GM23338 (cell line): ENCODE data around the gene BAHCC1. TPM values are rescaled to one million over a fixed set of nuclear protein-coding genes. Genes with fewer than 3 reads are reported as not detected.

ENCODE experiments used
- ATAC-seq: fragments of 200-7000 bp; cut with Tn5 transposase; 3 replicates; pipeline ENCODE4 v1.9.1; 2020
- DNase-seq: peaks from one replicate; pipeline ENCODE4 v3.0.0-alpha.2; 2015; ENCODE audit warnings: low spot score
- H2AFZ ChIP-seq: fragments of 200-600 bp; sonication (generic); 2 replicates; pipeline ENCODE4 v1.8.0; 2016; ENCODE audit warnings: antibody characterized with exemption, mild to moderate bottlenecking, moderate library complexity
- H3F3A ChIP-seq: fragments of 200-600 bp; sonication (generic); replicated peaks from 2 replicates; pipeline ENCODE4 v1.8.0; 2017; ENCODE audit warnings: antibody characterized with exemption, mixed run types, low read depth
- H3K27ac ChIP-seq: fragments of 200-600 bp; sonication (generic); 2 replicates; pipeline ENCODE4 v1.6.1; 2016; ENCODE audit warnings: low read depth
- H3K27me3 ChIP-seq: fragments of 200-600 bp; sonication (generic); 2 replicates; pipeline ENCODE4 v1.8.0; 2016; ENCODE audit warnings: mild to moderate bottlenecking, mixed run types, moderate library complexity; ENCODE audit not compliant: insufficient read depth
- H3K36me3 ChIP-seq: fragments of 200-600 bp; sonication (generic); 2 replicates; pipeline ENCODE4 v1.8.0; 2016; ENCODE audit warnings: mild to moderate bottlenecking; ENCODE audit not compliant: insufficient read depth
- H3K4me1 ChIP-seq: fragments of 200-600 bp; sonication (generic); 2 replicates; pipeline ENCODE4 v1.8.0; 2016; ENCODE audit warnings: mild to moderate bottlenecking, moderate library complexity; ENCODE audit not compliant: insufficient read depth
- H3K4me2 ChIP-seq: fragments of 200-600 bp; sonication (generic); 2 replicates; pipeline ENCODE4 v1.7.1; 2017; ENCODE audit warnings: mixed run types
- H3K4me3 ChIP-seq: fragments of 200-600 bp; sonication (generic); 2 replicates; pipeline ENCODE4 v1.6.1; 2016; ENCODE audit warnings: mixed run types
- H3K79me2 ChIP-seq: fragments of 200-600 bp; sonication (generic); replicated peaks from 2 replicates; pipeline ENCODE4 v1.8.0; 2017; ENCODE audit warnings: mild to moderate bottlenecking; ENCODE audit not compliant: insufficient read depth
- H3K9me2 ChIP-seq: fragments of 200-600 bp; sonication (generic); 2 replicates; pipeline ENCODE4 v1.8.0; 2017; ENCODE audit not compliant: insufficient read depth
- H4K20me1 ChIP-seq: fragments of 200-600 bp; sonication (generic); replicated peaks from 2 replicates; pipeline ENCODE4 v1.8.0; 2017; ENCODE audit warnings: mild to moderate bottlenecking; ENCODE audit not compliant: insufficient read depth
- H3K27ac Mint-ChIP-seq: 2 replicates; pipeline ENCODE4 v1.8.0; 2020; ENCODE audit warnings: inconsistent platforms, mild to moderate bottlenecking, moderate library complexity, mixed read lengths
- H3K27me3 Mint-ChIP-seq: 3 replicates; pipeline ENCODE4 v1.8.0; 2022; ENCODE audit warnings: low read depth, mild to moderate bottlenecking, moderate library complexity, mixed read lengths, inconsistent platforms; ENCODE audit not compliant: insufficient read depth, poor library complexity
- H3K36me3 Mint-ChIP-seq: 3 replicates; pipeline ENCODE4 v1.8.0; 2021; ENCODE audit warnings: low read depth, mild to moderate bottlenecking, inconsistent platforms, moderate library complexity, mixed read lengths
- H3K4me1 Mint-ChIP-seq: 3 replicates; pipeline ENCODE4 v1.8.0; 2020; ENCODE audit warnings: mild to moderate bottlenecking, inconsistent platforms, mixed read lengths
- H3K4me3 Mint-ChIP-seq: 3 replicates; pipeline ENCODE4 v1.8.0; 2021; ENCODE audit warnings: moderate library complexity, mild to moderate bottlenecking, inconsistent platforms, mixed read lengths
- H3K9me3 Mint-ChIP-seq: 3 replicates; pipeline ENCODE4 v1.8.0; 2020; ENCODE audit warnings: moderate library complexity, mild to moderate bottlenecking, inconsistent platforms, mixed read lengths
- CREB1 ChIP-seq: fragments of 250-450 bp; sonication (Bioruptor Pico); IDR thresholded peaks from 2 replicates; pipeline ENCODE4 v1.5.0; 2020; ENCODE audit warnings: low read depth, mild to moderate bottlenecking, moderate library complexity
- EZH2 ChIP-seq: fragments of 200-600 bp; sonication (generic); IDR thresholded peaks from one replicate; pipeline ENCODE4 v1.8.0; 2017; ENCODE audit warnings: antibody characterized with exemption, mild to moderate bottlenecking, low read depth; ENCODE audit not compliant: unreplicated experiment
- EZH2phosphoT487 ChIP-seq: fragments of 200-600 bp; sonication (generic); IDR thresholded peaks from one replicate; pipeline ENCODE4 v1.8.1; 2018; ENCODE audit warnings: antibody characterized with exemption; ENCODE audit not compliant: unreplicated experiment
- JUNB ChIP-seq: IDR thresholded peaks from one replicate; pipeline ENCODE4 v1.6.1; 2016; ENCODE audit warnings: antibody characterized with exemption; ENCODE audit not compliant: unreplicated experiment
- NANOG ChIP-seq: IDR thresholded peaks from 2 replicates; pipeline ENCODE4 v1.6.1; 2016; ENCODE audit warnings: antibody characterized with exemption, borderline replicate concordance
- POLR2AphosphoS5 ChIP-seq: IDR thresholded peaks from 2 replicates; pipeline ENCODE4 v1.6.1; 2016; ENCODE audit warnings: antibody characterized with exemption, low read depth
- STAT1 ChIP-seq: IDR thresholded peaks from one replicate; pipeline ENCODE4 v1.6.1; 2016; ENCODE audit warnings: antibody characterized with exemption; ENCODE audit not compliant: unreplicated experiment
- ZNF114 ChIP-seq: fragments of 250-450 bp; sonication (Bioruptor Pico); IDR thresholded peaks from 2 replicates; pipeline ENCODE4 v1.5.0; 2020; ENCODE audit warnings: mild to moderate bottlenecking, moderate library complexity
- ZNF331 ChIP-seq: fragments of 250-450 bp; sonication (Bioruptor Pico); IDR thresholded peaks from 2 replicates; pipeline ENCODE4 v1.5.0; 2020; ENCODE audit warnings: low read depth, mild to moderate bottlenecking, moderate library complexity
- polyA plus RNA-seq: library from polyadenylated mRNA; unstranded; fragments of >200 nt; fragmentation: Nextera tagmentation; extraction: Ambion mirVana; gene quantifications from 2 replicates; pipeline ENCODE4 v1.2.1, GENCODE V29; 2016
- total RNA-seq: library from RNA; depleted of rRNA; stranded (reverse); fragments of >200 nt; shearing (Covaris generic); gene quantifications from 2 replicates; pipeline ENCODE4 v1.2.3, GENCODE V29; 2014
- TF ChIP-seq, protein P1 (sequence below): fragments of 250-450 bp; sonication (Bioruptor Pico); IDR thresholded peaks from 2 replicates; pipeline ENCODE4 v1.5.0; 2020; ENCODE audit warnings: mild to moderate bottlenecking, moderate library complexity
- TF ChIP-seq, protein P2 (sequence below): IDR thresholded peaks from 2 replicates; pipeline ENCODE4 v1.6.1; 2016; ENCODE audit warnings: antibody characterized with exemption
- TF ChIP-seq, protein P3 (sequence below), 2 experiments: fragments of 200-600 bp in 1 of 2; sonication (generic) in 1 of 2; conservative IDR thresholded peaks; 2 replicates each; pipeline versions ENCODE4 v1.5.1 to v1.6.1; 2016 to 2017; ENCODE audit warnings: antibody characterized with exemption in 2 of 2, low read depth in 2 of 2, mild to moderate bottlenecking in 2 of 2, moderate library complexity in 1 of 2
- TF ChIP-seq, protein P4 (sequence below): IDR thresholded peaks from one replicate; pipeline ENCODE4 v1.6.1; 2018; ENCODE audit warnings: antibody characterized with exemption; ENCODE audit not compliant: unreplicated experiment

The BAHCC1 gene
- total and polyA plus RNA-seq, 2 experiments from 2014 or later = 0.24 to 1.1 TPM

DNA sequence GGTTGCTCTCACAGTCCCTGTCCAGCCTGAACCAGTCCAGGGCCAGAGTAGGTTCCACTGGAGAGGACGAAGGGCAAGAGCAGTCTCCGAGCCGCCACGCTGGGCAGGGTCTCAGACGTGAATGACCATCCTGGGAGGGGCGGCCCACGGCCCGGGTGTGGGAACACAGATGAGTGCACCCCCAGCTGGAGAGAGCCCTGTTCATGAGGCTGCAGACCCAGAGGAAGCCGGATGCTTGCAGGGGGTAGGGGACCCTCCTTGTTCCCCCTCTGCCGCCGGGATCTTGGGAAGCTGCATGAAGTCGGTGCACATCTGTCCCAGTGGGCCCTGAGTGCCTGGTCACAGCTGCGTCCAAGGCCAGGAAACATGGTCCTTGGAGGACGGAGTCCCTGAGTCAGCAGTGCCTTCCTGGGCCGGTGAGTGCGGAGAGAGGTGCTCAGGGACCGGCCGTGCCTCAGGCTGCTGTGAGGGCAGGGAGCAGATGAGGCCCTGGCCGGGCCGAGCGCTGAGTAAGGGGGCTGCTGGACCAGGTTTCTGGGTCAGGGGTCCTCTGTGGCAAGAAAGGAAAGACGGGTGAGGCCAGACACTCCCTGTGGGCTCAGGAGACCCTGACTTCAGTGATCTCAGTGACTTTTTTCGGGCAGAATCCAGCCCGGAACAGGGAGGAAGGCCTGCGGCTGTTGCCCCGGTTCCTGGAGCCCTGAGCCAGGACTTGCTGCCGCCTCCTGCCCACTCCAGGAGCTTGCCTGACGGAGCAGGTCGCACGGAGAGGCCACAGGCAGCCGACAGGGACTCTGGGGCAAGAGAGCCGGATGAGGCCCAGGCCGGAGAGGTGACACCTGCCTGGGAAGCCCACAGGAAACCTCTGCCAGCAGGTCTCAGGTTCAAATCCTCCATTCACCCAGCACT is 71.6 kb downstream of the BAHCC1 start:
- H3K4me3 ChIP-seq = no peak overlapping the region
- no peaks in the 10 kb centered on the region for H3K9me2 ChIP-seq
- ATAC-seq = peak; percentile 33
- no peaks in the 10 kb centered on the region for H3K4me1 ChIP-seq
- H3K27ac ChIP-seq = no peak overlapping the region
- Mint-ChIP-seq H3K36me3 (no peaks in the 10 kb centered on the region), H3K27ac (no peak overlapping the region; the same call in 1 of the 2 replicates), H3K4me1 (peaks cover 4% of the 10 kb centered on the region; the same call in 2 of the 3 replicates), H3K4me3 (no peak overlapping the region), H3K27me3 (peaks cover 4% of the 10 kb centered on the region), H3K9me3 (no peaks in the 10 kb centered on the region; the same call in 2 of the 3 replicates)
- no peak for TF ChIP-seq STAT1
- no peak for TF ChIP-seq ZNF114 (CRISPR knock-in tag)
- TF ChIP-seq, protein P1, sequence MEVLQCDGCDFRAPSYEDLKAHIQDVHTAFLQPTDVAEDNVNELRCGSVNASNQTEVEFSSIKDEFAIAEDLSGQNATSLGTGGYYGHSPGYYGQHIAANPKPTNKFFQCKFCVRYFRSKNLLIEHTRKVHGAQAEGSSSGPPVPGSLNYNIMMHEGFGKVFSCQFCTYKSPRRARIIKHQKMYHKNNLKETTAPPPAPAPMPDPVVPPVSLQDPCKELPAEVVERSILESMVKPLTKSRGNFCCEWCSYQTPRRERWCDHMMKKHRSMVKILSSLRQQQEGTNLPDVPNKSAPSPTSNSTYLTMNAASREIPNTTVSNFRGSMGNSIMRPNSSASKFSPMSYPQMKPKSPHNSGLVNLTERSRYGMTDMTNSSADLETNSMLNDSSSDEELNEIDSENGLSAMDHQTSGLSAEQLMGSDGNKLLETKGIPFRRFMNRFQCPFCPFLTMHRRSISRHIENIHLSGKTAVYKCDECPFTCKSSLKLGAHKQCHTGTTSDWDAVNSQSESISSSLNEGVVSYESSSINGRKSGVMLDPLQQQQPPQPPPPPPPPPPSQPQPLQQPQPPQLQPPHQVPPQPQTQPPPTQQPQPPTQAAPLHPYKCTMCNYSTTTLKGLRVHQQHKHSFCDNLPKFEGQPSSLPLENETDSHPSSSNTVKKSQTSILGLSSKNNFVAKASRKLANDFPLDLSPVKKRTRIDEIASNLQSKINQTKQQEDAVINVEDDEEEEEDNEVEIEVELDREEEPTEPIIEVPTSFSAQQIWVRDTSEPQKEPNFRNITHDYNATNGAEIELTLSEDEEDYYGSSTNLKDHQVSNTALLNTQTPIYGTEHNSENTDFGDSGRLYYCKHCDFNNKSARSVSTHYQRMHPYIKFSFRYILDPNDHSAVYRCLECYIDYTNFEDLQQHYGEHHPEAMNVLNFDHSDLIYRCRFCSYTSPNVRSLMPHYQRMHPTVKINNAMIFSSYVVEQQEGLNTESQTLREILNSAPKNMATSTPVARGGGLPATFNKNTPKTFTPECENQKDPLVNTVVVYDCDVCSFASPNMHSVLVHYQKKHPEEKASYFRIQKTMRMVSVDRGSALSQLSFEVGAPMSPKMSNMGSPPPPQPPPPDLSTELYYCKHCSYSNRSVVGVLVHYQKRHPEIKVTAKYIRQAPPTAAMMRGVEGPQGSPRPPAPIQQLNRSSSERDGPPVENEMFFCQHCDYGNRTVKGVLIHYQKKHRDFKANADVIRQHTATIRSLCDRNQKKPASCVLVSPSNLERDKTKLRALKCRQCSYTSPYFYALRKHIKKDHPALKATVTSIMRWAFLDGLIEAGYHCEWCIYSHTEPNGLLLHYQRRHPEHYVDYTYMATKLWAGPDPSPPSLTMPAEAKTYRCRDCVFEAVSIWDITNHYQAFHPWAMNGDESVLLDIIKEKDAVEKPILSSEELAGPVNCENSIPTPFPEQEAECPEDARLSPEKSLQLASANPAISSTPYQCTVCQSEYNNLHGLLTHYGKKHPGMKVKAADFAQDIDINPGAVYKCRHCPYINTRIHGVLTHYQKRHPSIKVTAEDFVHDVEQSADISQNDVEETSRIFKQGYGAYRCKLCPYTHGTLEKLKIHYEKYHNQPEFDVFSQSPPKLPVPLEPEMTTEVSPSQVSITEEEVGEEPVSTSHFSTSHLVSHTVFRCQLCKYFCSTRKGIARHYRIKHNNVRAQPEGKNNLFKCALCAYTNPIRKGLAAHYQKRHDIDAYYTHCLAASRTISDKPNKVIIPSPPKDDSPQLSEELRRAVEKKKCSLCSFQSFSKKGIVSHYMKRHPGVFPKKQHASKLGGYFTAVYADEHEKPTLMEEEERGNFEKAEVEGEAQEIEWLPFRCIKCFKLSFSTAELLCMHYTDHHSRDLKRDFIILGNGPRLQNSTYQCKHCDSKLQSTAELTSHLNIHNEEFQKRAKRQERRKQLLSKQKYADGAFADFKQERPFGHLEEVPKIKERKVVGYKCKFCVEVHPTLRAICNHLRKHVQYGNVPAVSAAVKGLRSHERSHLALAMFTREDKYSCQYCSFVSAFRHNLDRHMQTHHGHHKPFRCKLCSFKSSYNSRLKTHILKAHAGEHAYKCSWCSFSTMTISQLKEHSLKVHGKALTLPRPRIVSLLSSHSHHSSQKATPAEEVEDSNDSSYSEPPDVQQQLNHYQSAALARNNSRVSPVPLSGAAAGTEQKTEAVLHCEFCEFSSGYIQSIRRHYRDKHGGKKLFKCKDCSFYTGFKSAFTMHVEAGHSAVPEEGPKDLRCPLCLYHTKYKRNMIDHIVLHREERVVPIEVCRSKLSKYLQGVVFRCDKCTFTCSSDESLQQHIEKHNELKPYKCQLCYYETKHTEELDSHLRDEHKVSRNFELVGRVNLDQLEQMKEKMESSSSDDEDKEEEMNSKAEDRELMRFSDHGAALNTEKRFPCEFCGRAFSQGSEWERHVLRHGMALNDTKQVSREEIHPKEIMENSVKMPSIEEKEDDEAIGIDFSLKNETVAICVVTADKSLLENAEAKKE = no peak
- TF ChIP-seq EZH2 = no peak
- TF ChIP-seq ZNF331 (CRISPR knock-in tag) = no peak
- TF ChIP-seq, protein P2, sequence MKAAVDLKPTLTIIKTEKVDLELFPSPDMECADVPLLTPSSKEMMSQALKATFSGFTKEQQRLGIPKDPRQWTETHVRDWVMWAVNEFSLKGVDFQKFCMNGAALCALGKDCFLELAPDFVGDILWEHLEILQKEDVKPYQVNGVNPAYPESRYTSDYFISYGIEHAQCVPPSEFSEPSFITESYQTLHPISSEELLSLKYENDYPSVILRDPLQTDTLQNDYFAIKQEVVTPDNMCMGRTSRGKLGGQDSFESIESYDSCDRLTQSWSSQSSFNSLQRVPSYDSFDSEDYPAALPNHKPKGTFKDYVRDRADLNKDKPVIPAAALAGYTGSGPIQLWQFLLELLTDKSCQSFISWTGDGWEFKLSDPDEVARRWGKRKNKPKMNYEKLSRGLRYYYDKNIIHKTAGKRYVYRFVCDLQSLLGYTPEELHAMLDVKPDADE = no peak
- no peak for TF ChIP-seq NANOG
- TF ChIP-seq JUNB = no peak
- no peak for TF ChIP-seq POLR2AphosphoS5
- no peak for TF ChIP-seq EZH2phosphoT487
- TF ChIP-seq CREB1 = no peak
- TF ChIP-seq, protein P3, sequence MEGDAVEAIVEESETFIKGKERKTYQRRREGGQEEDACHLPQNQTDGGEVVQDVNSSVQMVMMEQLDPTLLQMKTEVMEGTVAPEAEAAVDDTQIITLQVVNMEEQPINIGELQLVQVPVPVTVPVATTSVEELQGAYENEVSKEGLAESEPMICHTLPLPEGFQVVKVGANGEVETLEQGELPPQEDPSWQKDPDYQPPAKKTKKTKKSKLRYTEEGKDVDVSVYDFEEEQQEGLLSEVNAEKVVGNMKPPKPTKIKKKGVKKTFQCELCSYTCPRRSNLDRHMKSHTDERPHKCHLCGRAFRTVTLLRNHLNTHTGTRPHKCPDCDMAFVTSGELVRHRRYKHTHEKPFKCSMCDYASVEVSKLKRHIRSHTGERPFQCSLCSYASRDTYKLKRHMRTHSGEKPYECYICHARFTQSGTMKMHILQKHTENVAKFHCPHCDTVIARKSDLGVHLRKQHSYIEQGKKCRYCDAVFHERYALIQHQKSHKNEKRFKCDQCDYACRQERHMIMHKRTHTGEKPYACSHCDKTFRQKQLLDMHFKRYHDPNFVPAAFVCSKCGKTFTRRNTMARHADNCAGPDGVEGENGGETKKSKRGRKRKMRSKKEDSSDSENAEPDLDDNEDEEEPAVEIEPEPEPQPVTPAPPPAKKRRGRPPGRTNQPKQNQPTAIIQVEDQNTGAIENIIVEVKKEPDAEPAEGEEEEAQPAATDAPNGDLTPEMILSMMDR (conservative IDR thresholded peaks at IDR 0.05; ENCODE audit: low read depth in 2 of 2) = no peak
- TF ChIP-seq, protein P4, sequence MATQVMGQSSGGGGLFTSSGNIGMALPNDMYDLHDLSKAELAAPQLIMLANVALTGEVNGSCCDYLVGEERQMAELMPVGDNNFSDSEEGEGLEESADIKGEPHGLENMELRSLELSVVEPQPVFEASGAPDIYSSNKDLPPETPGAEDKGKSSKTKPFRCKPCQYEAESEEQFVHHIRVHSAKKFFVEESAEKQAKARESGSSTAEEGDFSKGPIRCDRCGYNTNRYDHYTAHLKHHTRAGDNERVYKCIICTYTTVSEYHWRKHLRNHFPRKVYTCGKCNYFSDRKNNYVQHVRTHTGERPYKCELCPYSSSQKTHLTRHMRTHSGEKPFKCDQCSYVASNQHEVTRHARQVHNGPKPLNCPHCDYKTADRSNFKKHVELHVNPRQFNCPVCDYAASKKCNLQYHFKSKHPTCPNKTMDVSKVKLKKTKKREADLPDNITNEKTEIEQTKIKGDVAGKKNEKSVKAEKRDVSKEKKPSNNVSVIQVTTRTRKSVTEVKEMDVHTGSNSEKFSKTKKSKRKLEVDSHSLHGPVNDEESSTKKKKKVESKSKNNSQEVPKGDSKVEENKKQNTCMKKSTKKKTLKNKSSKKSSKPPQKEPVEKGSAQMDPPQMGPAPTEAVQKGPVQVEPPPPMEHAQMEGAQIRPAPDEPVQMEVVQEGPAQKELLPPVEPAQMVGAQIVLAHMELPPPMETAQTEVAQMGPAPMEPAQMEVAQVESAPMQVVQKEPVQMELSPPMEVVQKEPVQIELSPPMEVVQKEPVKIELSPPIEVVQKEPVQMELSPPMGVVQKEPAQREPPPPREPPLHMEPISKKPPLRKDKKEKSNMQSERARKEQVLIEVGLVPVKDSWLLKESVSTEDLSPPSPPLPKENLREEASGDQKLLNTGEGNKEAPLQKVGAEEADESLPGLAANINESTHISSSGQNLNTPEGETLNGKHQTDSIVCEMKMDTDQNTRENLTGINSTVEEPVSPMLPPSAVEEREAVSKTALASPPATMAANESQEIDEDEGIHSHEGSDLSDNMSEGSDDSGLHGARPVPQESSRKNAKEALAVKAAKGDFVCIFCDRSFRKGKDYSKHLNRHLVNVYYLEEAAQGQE = no peak
- no peaks in the 10 kb centered on the region for H3F3A ChIP-seq
- H3K27me3 ChIP-seq = no peaks in the 10 kb centered on the region
- DNase-seq = no peak
- no peaks in the 10 kb centered on the region for H3K79me2 ChIP-seq
- no peak overlapping the region for H3K4me2 ChIP-seq
- no peak overlapping the region for H2AFZ ChIP-seq
- no peaks in the 10 kb centered on the region for H3K36me3 ChIP-seq
- H4K20me1 ChIP-seq = no peaks in the 10 kb centered on the region
